Thymus (tissue), 11 donors: ENCODE data around the gene AHCTF1. TPM values are rescaled to one million over a fixed set of nuclear protein-coding genes. Genes with fewer than 3 reads are reported as not detected.
"Not testable (repeated sequence)": the region's sequence is repeated elsewhere in the genome, so short reads cannot be mapped to it uniquely, and the experiment has no call there.

Experiments
- DNase-seq, 9 donors: peaks; one replicate each; pipeline ENCODE4 v3.0.0-alpha.2; 2013; ENCODE audit warnings: low spot score in 9 of 9, low read depth in 6 of 9, missing footprints in 1 of 9
- H3K27ac ChIP-seq, 2 donors: one replicate each; pipeline ENCODE4 v1.5.1; 2013; ENCODE audit warnings: control low read depth in 1 of 2, low read depth in 1 of 2, low read length in 1 of 2, mild to moderate bottlenecking in 1 of 2, moderate library complexity in 1 of 2
- H3K27me3 ChIP-seq, 2 donors: one replicate each; pipeline ENCODE4 v1.5.1; 2013; ENCODE audit warnings: low read length in 1 of 2; ENCODE audit not compliant: control insufficient read depth in 2 of 2, insufficient read depth in 1 of 2
- H3K36me3 ChIP-seq, 2 donors: one replicate each; pipeline ENCODE4 v1.5.1; 2013; ENCODE audit warnings: low read length in 1 of 2, mild to moderate bottlenecking in 1 of 2, moderate library complexity in 1 of 2; ENCODE audit not compliant: control insufficient read depth in 2 of 2, insufficient read depth in 2 of 2
- H3K4me1 ChIP-seq, 2 donors: one replicate each; pipeline ENCODE4 v1.5.1; 2013; ENCODE audit warnings: low read length in 2 of 2; ENCODE audit not compliant: control insufficient read depth in 2 of 2, insufficient read depth in 2 of 2
- H3K4me3 ChIP-seq, 2 donors: one replicate each; pipeline ENCODE4 v1.5.1; 2013; ENCODE audit warnings: low read length in 2 of 2, control low read depth in 1 of 2, mild to moderate bottlenecking in 1 of 2
- H3K9me3 ChIP-seq, 2 donors: one replicate each; pipeline ENCODE4 v1.5.1; 2013; ENCODE audit warnings: low read length in 1 of 2, mild to moderate bottlenecking in 1 of 2; ENCODE audit not compliant: control insufficient read depth in 2 of 2, insufficient read depth in 1 of 2
- WGBS: extraction: QIAGEN DNeasy Blood & Tissue Kit; methylation state at CpG from one replicate; pipeline ENCODE4 v1.1.7; 2013; 5-methylcytosine and 5-hydroxymethylcytosine counted together
- polyA plus RNA-seq: library from polyadenylated mRNA; stranded (reverse); fragments of 200-250 nt; gene quantifications from one replicate; pipeline ENCODE4 v1.2.3, GENCODE V29; 2013
- total RNA-seq: library from RNA; stranded (reverse); fragments of 120-200 nt; gene quantifications from one replicate; pipeline ENCODE4 v1.2.4, GENCODE V29; 2013
- donor health status: healthy.

AHCTF1 gene
- total and polyA plus RNA-seq, 2 donors, result 17.8 to 22.5 TPM

DNA sequence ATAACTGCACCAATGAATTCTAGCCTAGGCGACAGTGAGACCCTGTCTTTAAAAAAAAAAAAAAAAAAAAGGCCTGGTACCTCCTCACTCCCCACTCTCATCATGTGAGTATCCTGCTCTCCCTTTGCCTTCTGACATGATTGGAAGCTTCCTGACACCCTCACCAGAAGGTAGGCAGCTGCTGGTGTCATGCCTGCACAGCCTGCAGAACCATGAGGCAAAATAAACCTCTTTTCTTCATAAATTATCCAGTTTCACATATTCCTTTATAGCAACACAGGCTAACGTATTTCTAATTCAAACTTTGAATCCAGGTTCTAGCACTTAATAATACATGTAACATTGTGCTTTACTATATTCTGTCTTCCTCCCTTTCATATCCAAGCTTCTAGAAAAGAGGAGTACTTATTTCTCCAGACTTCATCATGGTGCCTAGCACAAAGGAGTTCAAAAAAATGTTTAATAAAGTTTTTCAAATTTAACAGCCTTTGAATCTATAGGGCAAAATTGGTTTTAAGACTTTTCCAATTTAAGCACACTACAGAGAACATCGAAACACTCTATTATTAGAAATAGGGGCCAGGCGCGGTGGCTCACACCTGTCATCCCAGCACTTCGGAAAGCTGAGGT, 5.6 kb downstream of the AHCTF1 start:
- WGBS, result 99% methylated on average over 6 of the region's 6 CpGs
- Histone ChIP-seq H3K4me1 (peaks cover 6 to 7% of the 10 kb centered on the region in 2 donors), H3K4me3 (no peak overlapping the region), H3K27me3 (no peaks in the 10 kb centered on the region), H3K9me3 (peaks cover 0 to 21% of the 10 kb centered on the region in 2 donors), H3K36me3 (peaks cover 17 to 27% of the 10 kb centered on the region in 2 donors), H3K27ac (no peak overlapping the region)
- no peak for DNase-seq

DNA sequence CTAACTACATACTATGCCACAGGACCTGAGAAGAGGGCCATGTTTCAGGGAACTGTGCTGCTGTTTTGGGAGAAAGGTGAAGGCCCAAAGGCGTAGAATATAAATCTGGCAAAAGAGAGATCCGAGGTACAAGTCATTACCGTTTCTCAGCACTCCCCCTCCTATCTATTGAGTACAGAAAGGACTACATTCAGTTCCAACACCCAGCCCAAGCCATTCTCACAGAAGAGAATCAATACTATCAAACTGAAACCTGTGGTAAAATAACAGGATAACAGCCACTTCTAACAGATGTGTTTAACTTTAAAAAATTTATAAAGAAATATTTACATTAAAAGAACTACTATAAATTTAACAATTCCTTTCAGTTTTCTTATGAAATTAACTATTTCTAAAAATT, 7.8 kb downstream of the AHCTF1 start:
- no peaks in the 10 kb centered on the region for H3K4me1 ChIP-seq

DNA sequence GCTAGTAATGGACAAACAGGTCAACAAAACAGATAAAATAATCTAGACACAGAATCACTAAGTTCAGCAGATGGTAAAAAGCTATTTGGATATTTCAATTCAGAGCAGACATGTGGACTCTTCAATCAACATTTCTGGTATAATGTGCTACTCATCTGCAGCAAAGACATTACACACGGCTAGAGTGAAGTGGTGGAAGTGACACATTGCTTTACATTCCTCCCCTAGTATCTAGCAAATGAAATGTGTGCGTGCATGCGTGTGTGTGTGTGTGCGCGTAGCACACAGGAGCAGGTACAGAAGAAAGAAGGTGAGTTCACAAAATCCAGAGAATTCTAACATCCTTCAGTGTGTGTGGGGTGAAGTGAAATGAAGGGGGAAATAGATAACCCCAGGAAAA, 8.3 kb downstream of the AHCTF1 start:
- H3K9me3 ChIP-seq, result peaks cover 0 to 21% of the 10 kb centered on the region in 2 donors
- no peaks in the 10 kb centered on the region for H3K27me3 ChIP-seq
- no peak for DNase-seq
- no peaks in the 10 kb centered on the region for H3K4me1 ChIP-seq
- no peak overlapping the region for H3K27ac ChIP-seq
- H3K36me3 ChIP-seq, result peaks cover 14 to 23% of the 10 kb centered on the region in 2 donors
- WGBS, result 98% methylated on average over 5 of the region's 5 CpGs
- H3K4me3 ChIP-seq, result no peak overlapping the region

More for the DNA sequence above, 7.8 kb downstream of the AHCTF1 start:
- Histone ChIP-seq H3K27ac (no peak overlapping the region), H3K4me3 (no peak overlapping the region), H3K27me3 (no peaks in the 10 kb centered on the region), H3K36me3 (peaks cover 14 to 24% of the 10 kb centered on the region in 2 donors), H3K9me3 (peaks cover 0 to 21% of the 10 kb centered on the region in 2 donors)
- 97% methylated on average over 3 of the region's 3 CpGs for WGBS
- no peak for DNase-seq

DNA sequence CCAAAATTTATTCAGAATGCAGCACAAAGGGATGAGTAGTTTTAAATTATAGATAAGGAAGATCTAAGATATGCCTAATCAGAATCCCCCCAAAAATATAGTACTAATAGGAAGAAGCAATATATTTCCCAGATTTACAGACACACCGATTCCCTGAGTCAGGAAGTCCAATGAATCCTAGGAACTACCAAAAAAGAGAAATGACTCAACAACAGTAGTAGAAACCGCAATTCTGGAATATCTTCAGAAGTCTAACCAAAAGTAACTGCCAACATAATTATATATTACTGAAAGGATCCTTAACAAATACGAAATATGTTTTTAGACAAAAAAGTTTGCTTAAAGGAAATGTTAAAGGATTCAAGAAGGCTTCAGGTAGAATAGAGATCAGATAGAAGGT, 10.3 kb downstream of the AHCTF1 start:
- Histone ChIP-seq H3K27me3 (no peaks in the 10 kb centered on the region), H3K36me3 (peaks cover 15 to 33% of the 10 kb centered on the region in 2 donors), H3K4me3 (no peak overlapping the region), H3K27ac (no peak overlapping the region), H3K4me1 (no peaks in the 10 kb centered on the region), H3K9me3 (peaks cover 0 to 8% of the 10 kb centered on the region in 2 donors)
- 97% methylated on average over 3 of the region's 3 CpGs for WGBS
- no peak for DNase-seq

DNA sequence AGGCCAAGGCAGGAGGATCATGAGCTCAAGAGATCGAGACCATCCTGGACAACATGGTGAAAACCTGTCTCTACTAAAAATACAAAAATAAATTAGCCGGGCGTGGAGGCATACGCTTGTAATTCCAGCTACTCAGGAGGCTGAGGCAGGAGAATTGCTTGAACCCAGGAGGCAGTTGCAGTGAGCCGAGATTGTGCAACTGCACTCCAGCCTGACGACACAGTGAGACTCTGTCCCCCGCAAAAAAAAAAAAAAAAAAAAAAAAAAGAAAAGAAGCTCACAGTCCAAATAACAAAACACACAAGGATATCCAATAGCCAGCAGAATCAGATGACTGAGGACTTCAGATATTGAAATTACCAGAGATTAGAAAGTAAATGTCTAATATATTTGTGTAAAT, 11.8 kb downstream of the AHCTF1 start:
- peaks cover 10 to 29% of the 10 kb centered on the region in 2 donors for H3K36me3 ChIP-seq
- H3K27me3 ChIP-seq, result no peaks in the 10 kb centered on the region
- H3K27ac ChIP-seq, result no peak overlapping the region
- no peak for DNase-seq
- H3K4me3 ChIP-seq, result no peak overlapping the region
- 96% methylated on average over 7 of the region's 7 CpGs for WGBS
- no peaks in the 10 kb centered on the region for H3K9me3 ChIP-seq
- H3K4me1 ChIP-seq, result no peaks in the 10 kb centered on the region

DNA sequence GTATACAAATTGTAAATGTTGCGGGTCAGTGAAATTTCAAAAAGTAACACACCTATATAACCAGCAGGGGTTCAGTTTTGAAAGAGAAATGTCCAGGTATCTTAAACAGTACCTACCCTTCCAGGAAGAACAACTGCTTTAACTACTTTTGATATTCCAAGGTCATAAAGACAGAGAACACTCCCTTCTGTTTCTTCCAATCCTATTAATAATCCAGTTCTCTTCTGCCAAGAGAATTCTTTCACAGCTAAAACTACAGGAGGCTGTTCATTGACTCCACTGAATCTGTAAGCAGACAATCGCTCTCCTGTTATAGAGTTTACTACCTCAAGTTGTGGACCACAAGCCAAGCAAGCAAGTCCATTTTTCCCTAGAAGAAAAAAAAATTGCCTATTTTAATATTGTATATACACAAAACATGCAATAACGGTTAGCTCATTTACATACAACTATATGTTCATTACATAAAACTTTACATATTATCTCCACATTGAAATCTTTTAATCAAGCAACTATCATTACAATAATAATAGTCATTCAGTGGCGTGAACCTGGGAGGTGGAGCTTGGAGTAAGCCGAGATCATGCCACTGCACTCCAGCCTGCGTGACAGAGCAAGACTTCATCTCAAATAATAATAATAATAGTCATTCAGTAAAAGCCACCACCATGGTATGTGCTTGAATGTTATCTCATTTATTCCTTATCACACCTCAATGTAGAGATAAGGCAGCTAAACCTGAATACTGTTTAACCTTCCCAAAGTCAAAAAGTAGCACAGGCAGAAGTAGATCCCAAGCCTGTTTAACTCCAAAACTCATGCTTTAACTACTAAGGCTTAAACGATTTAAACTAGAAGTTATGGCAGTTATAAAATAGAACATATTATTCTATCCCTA, 15.5 kb downstream of the AHCTF1 start:
- WGBS, result 98% methylated on average over 7 of the region's 7 CpGs
- not testable (repeated sequence) for H3K27ac ChIP-seq, H3K27me3 ChIP-seq, DNase-seq, H3K9me3 ChIP-seq, H3K4me1 ChIP-seq, H3K4me3 ChIP-seq
- peaks cover 11 to 42% of the 10 kb centered on the region in 2 donors for H3K36me3 ChIP-seq

DNA sequence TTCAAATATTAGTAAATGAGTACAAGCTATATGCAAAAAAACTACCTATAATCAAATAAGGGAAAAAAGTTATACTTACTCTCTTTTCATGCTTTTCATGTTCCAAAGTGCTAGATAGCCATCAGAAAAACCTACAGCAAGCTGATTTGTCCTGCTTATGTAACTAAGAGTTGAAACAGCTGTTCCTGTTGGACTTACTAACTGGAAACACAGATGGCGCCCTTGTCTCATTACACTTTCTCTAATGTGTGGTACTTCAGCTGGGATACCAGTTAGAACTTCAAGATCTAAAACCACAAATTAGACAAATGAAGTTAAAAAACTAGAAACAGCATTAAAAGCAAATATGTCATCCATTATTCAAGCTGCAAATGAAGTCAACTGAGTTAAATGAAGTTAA, 24.3 kb downstream of the AHCTF1 start:
- peaks cover 14 to 58% of the 10 kb centered on the region in 2 donors for H3K36me3 ChIP-seq
- WGBS, result 93% methylated on average over 1 of the region's 1 CpG
- H3K27me3 ChIP-seq, result no peaks in the 10 kb centered on the region
- H3K9me3 ChIP-seq, result no peaks in the 10 kb centered on the region
- DNase-seq, result peak in 7 of 9 donors; percentile 3 to 72 (median 14)
- no peaks in the 10 kb centered on the region for H3K4me1 ChIP-seq
- no peak overlapping the region for H3K4me3 ChIP-seq
- no peak overlapping the region for H3K27ac ChIP-seq

DNA sequence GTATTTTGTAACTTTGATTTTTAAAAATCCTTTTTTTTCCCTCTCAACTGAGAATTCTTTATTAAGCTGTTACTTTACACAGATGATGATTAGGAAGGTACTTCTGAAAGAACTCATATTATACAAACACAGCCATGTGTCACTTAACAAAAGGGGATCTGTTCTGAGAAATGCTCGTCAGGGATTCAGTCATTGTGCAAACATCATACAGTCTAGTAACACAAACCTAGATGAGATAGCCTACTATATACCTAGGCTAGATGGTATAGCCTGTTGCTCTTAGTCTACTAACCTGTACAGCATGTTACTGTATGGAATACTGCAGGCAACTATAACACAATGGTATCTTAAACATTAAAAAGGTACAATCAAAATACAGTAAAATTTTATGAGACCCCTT, 24.9 kb downstream of the AHCTF1 start:
- 99% methylated on average over 1 of the region's 1 CpG for WGBS
- no peak for DNase-seq
- Histone ChIP-seq H3K4me3 (no peak overlapping the region), H3K27ac (no peak overlapping the region), H3K9me3 (no peaks in the 10 kb centered on the region), H3K36me3 (peaks cover 17 to 63% of the 10 kb centered on the region in 2 donors), H3K27me3 (no peaks in the 10 kb centered on the region), H3K4me1 (no peaks in the 10 kb centered on the region)

DNA sequence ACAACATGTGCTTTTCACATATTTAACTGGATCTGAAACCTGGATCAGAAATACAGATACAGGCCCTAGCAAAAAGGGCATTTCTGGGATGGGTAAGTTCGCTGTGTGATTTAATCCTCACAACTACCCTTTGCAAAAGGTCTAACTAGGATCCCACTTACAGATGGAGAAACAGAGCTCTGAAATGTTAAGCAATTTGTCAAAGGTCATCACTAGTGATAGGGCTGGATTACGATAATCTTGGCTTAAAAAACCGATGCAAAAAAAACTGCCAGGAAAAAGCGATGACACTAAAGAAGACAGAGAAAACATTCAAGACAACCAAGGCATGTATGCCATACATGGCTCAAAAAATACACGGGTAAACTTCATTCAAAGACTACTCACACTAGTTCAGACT, 29.9 kb downstream of the AHCTF1 start:
- DNase-seq, result no peak
- peaks cover 42 to 80% of the 10 kb centered on the region in 2 donors for H3K36me3 ChIP-seq
- no peaks in the 10 kb centered on the region for H3K27me3 ChIP-seq
- WGBS, result 96% methylated on average over 5 of the region's 5 CpGs
- H3K9me3 ChIP-seq, result no peaks in the 10 kb centered on the region
- H3K27ac ChIP-seq, result no peak overlapping the region
- no peaks in the 10 kb centered on the region for H3K4me1 ChIP-seq
- H3K4me3 ChIP-seq, result no peak overlapping the region
